Transverse colon (tissue), 4 donors: ENCODE results near the gene THPO. TPM values are rescaled to one million over a fixed set of nuclear protein-coding genes. Genes with fewer than 3 reads are reported as not detected.

Experiments used
- DNase-seq: peaks from one replicate; pipeline ENCODE4 v3.0.0-alpha.2; 2019
- H3K27ac ChIP-seq, 4 donors: fragments of 200-600 bp; sonication (generic); 2 replicates each; pipeline ENCODE4 v1.5.1; 2016 to 2018; ENCODE audit warnings: inconsistent platforms in 4 of 4
- H3K27me3 ChIP-seq: fragments of 200-600 bp; sonication (generic); 2 replicates; pipeline ENCODE4 v1.5.1; 2017; ENCODE audit warnings: inconsistent platforms
- H3K36me3 ChIP-seq, 4 donors: fragments of 200-600 bp; sonication (generic); 2 replicates each; pipeline ENCODE4 v1.5.1; 2017 to 2019; ENCODE audit warnings: inconsistent platforms in 4 of 4
- H3K4me1 ChIP-seq, 4 donors: fragments of 200-600 bp; sonication (generic); 2 replicates each; pipeline ENCODE4 v1.5.1; 2017 to 2020; ENCODE audit warnings: inconsistent platforms in 4 of 4
- H3K4me3 ChIP-seq, 4 donors: fragments of 200-600 bp; sonication (generic); 1 replicate in 1 of 4; 2 replicates in 3 of 4; pipeline versions ENCODE4 v1.5.1 to v1.6.1; 2017 to 2019; ENCODE audit warnings: inconsistent platforms in 4 of 4
- H3K9me3 ChIP-seq, 2 donors: fragments of 200-600 bp; sonication (generic); 2 replicates each; pipeline ENCODE4 v1.5.1; 2017 to 2019; ENCODE audit warnings: inconsistent platforms in 2 of 2
- CTCF ChIP-seq, 5 experiments: fragments of 200-600 bp in 3 of 5; fragments of 450-650 bp in 2 of 5; sonication (generic) in 3 of 5; IDR thresholded peaks; 1 replicate in 2 of 5; 2 replicates in 3 of 5; pipeline ENCODE4 v1.5.1; 2016 to 2017; ENCODE audit warnings: antibody characterized with exemption in 5 of 5, inconsistent platforms in 3 of 5, mild to moderate bottlenecking in 2 of 5, moderate library complexity in 1 of 5
- EP300 ChIP-seq: sonication (generic); formaldehyde crosslinking; IDR thresholded peaks from one replicate; pipeline ENCODE4 v1.6.1; 2017; ENCODE audit warnings: antibody characterized with exemption, low read depth
- POLR2A ChIP-seq: fragments of 450-650 bp; IDR thresholded peaks from one replicate; pipeline ENCODE4 v1.6.1; 2016; ENCODE audit warnings: antibody characterized with exemption, mild to moderate bottlenecking, moderate library complexity
- POLR2AphosphoS5 ChIP-seq, 3 donors: sonication (generic); formaldehyde crosslinking; IDR thresholded peaks; one replicate each; pipeline ENCODE4 v1.6.1; 2016; ENCODE audit warnings: antibody characterized with exemption in 3 of 3
- whole genome bisulfite sequencing, 2 donors: methylation state at CpG; one replicate each; pipeline ENCODE4 v1.1.5; 2018; ENCODE audit warnings: low coverage in 1 of 2; 5-methylcytosine and 5-hydroxymethylcytosine counted together
- in situ Hi-C, 4 donors: fragments of 200-750 bp; cut with MboI; loops; one replicate each; pipeline versions ENCODE4 v1.15.0 to v1.15.1; 2017; ENCODE audit warnings: low sequenced_read_pairs in 3 of 4, low pct_ligation_motif_present in 1 of 4, low pct_unique_long_range_greater_than_20kb in 1 of 4
- intact Hi-C: fragments of 100-400 bp; cut with DNase I; formaldehyde crosslinking; loops from one replicate; pipeline ENCODE4 v1.15.1; 2023; ENCODE audit warnings: low total_unique reads
- total RNA-seq, 4 donors: library from RNA; depleted of rRNA; stranded (reverse); fragments of >200 nt; gene quantifications; one replicate each; pipeline ENCODE4 v1.1.0, GENCODE V29; 2016

The THPO gene
- total RNA-seq, 4 donors from 2014 or later = not detected

DNA sequence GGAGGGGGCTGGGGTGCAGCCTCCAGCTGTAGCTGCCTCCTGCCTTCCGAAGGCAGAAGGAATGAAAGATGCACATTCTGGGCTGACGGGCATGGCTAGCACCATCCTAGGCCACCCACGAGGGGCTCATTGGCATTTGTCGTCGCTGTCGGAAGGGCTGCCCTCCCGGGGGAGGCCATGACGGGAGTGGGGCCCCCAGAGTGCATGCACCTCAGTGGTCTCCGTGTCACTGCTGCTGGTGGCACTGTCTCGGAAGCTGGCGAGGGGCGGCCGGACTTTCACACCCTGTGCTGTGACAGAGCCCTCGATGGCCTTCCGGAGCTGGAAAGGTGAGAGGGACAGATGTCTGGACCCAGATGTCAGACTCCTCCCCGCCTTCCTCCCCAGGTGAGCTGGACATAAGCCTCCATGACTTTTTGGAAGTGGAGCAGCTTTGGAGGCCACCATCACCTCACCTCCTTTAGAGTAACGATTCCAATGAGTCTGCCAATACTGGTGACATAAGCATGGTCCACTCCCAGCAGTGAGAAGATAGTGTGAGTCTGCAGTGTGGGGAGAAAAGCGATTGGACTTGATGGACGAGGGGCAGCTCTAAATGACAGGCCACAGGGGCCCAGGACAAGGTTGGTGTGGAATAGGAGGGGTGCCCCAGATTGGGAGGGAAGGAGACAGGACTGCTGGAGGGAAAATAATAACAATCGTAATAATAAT, 31.4 kb downstream of the THPO start:
- TF ChIP-seq POLR2A (no peak), POLR2AphosphoS5 (IDR thresholded peaks at IDR 0.05) (no peak), EP300 (no peak), CTCF (IDR thresholded peaks at IDR 0.05) (no peak)

GRCh38 chr3:184345317-184346144, 32.5 kb downstream of the THPO start:
- H3K27me3 ChIP-seq = no peaks in the 10 kb centered on the region
- in situ Hi-C loops (no loop called here), intact Hi-C loops (no loop called here)
- H3K9me3 ChIP-seq = no peaks in the 10 kb centered on the region
- peaks cover 5 to 14% (median 7%) of the 10 kb centered on the region in 4 donors for H3K4me1 ChIP-seq
- H3K36me3 ChIP-seq = peaks cover 0 to 19% (median 6%) of the 10 kb centered on the region in 4 donors
- H3K27ac ChIP-seq = peak overlapping the region; percentile 53 to 76 (median 70)
- peak; percentile 86 for DNase-seq
- TF ChIP-seq POLR2AphosphoS5 (IDR thresholded peaks at IDR 0.05) = peak in 2 of 3 donors; percentile 49 to 53
- TF ChIP-seq CTCF (IDR thresholded peaks at IDR 0.05) = peak; percentile 43 to 88 (median 53)
- TF ChIP-seq EP300 = no peak
- TF ChIP-seq POLR2A = no peak
- H3K4me3 ChIP-seq = no peak overlapping the region
- WGBS, 2 donors = 33 to 49% methylated on average over 7 to 14 of the region's 14 CpGs

More for the DNA sequence above, 31.4 kb downstream of the THPO start:
- in situ Hi-C loops (no loop called here), intact Hi-C loops (no loop called here)
- DNase-seq = no peak
- 90 to 93% methylated on average over 2 to 20 of the region's 20 CpGs for WGBS, 2 donors
- H3K36me3 ChIP-seq = peaks cover 0 to 19% (median 6%) of the 10 kb centered on the region in 4 donors
- H3K9me3 ChIP-seq = no peaks in the 10 kb centered on the region
- no peaks in the 10 kb centered on the region for H3K27me3 ChIP-seq
- peaks cover 9 to 22% (median 12%) of the 10 kb centered on the region in 4 donors for H3K4me1 ChIP-seq
- H3K27ac ChIP-seq = peak overlapping the region; percentile 53 to 76 (median 70)
- no peak overlapping the region for H3K4me3 ChIP-seq

GRCh38 chr3:184344579-184345316, 33.3 kb downstream of the THPO start:
- WGBS, 2 donors = 87% methylated on average over 23 of the region's 24 CpGs; no CpG with 5 or more reads in 1 of the 2 donors
- TF ChIP-seq POLR2A (no peak), EP300 (no peak), POLR2AphosphoS5 (IDR thresholded peaks at IDR 0.05) (no peak), CTCF (IDR thresholded peaks at IDR 0.05) (no peak)
- peaks cover 5 to 14% (median 7%) of the 10 kb centered on the region in 4 donors for H3K4me1 ChIP-seq
- intact Hi-C loops = no loop called here
- no peaks in the 10 kb centered on the region for H3K9me3 ChIP-seq
- H3K36me3 ChIP-seq = peaks cover 0 to 19% (median 6%) of the 10 kb centered on the region in 4 donors
- no peaks in the 10 kb centered on the region for H3K27me3 ChIP-seq
- in situ Hi-C loops = no loop called here
- DNase-seq = no peak
- no peak overlapping the region for H3K4me3 ChIP-seq
- peak overlapping the region in 2 of 4 donors; percentile 70 to 76 for H3K27ac ChIP-seq
